Stimulated activated CD8-positive, alpha-beta memory T cell treated with anti-CD3 and anti-CD28 coated beads, Interleukin-12 subunit alpha, Interleukin-12 subunit beta, amount 100 ng/mL, for 4 hours (primary cell): ENCODE data around the gene DNAAF3.

ENCODE experiments used
- DNase-seq: peaks from one replicate; pipeline ENCODE4 v3.0.0-alpha.2; 2020; ENCODE audit warnings: low read depth

Gene DNAAF3

GRCh38 chr19:55116232-55116858 lies 50.1 kb downstream of the DNAAF3 start:
- DNase-seq = peak; percentile 22

GRCh38 chr19:55115446-55116065 lies 50.9 kb downstream of the DNAAF3 start:
- no peak for DNase-seq

GRCh38 chr19:55114566-55115145 lies 51.8 kb downstream of the DNAAF3 start:
- no peak for DNase-seq

DNA sequence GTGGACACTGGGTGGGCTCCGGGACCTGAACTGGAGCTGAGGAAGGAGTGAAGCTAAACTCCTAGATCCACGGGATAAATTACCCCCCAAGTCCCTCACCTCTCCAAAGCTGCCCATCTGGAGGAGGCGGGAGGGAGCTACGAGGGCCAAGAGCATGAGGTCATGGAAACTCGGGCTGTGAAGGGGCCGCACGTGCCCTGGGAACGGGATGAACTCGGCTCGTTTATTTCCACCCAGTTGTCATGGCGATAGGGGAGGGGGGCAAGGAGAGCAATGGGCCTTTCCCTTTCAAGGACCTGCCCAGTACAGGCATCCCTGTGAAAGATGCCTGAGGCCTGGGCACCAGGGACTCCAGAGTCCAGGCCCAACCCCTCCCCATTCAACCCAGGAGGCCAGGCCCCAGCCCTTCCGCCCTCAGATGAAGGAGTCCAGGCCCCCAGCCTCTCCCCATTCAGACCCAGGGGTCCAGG lies 52.8 kb downstream of the DNAAF3 start:
- DNase-seq = no peak

GRCh38 chr19:55112777-55113569 lies 53.4 kb downstream of the DNAAF3 start:
- no peak for DNase-seq

GRCh38 chr19:55112246-55112776 lies 54.1 kb downstream of the DNAAF3 start:
- no peak for DNase-seq

DNA sequence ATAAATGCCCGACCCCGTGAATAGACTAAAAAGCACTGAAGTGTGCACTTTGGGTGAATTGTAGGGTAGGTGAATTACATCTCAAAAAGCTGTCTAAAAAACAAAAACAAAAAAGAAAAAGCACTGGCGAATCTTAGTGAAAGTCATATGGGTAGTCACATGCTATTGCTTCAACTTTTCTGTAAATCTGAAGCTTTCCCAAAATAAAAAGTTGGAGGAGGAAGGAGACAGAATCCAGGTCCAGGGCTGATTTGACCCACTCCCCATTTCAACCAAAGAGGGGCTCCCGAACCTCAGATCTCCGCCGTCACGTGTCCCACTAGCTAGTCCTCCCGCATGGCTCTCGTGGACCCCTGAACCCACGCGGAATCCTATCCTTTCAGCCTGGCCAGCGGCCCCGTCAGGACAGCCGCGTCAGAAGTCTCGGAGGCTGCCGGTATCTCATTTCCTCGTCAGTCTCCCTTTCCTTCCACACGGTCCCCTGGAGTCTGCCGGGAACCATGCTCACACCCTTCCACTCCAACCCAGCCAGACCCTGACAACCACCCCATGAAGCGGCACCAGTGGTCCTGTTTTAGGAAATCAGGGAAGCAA lies 55.1 kb downstream of the DNAAF3 start:
- no peak for DNase-seq

DNA sequence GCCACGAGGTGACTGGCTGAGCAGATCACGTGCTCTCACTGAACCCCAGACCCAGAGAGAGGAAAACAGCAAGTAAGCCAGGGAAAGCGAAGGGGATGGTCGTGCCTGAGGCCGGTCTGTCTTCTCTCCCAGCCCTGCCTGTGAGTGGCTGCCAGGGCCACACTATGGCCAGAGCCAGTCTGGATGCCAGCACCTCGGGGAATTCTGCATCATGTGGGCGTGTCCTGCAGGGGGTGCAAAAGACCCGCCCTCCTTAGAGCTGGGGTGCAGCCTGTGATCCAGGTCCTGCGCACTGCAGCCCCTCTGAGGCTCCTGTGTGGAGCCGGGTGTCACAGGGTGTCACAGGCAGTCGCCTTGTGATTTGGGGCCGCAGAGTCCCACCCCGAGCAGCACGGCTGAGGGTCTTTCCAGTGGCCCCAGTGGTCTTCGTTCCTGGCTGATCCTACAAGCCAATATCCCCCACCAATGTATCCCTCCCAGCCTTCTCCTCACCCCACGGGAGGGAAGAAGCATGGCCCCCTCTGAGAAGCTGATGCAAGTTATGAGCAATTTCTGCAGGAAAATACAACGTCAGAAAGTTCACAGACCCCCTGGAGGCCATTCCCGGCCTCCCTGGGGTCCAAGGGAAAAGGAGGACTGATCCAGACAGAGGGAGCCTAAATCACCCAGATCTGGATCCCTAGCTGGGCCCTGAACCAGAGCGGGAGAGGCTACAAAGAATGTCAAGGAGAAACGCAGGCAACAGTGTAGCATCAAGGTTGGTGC lies 56.7 kb downstream of the DNAAF3 start:
- no peak for DNase-seq
